T-cell (primary cell): Measurements from ENCODE around the gene GPN2. TPM values are rescaled to one million over a fixed set of nuclear protein-coding genes. Genes with fewer than 3 reads are reported as not detected.
"Not testable (repeated sequence)": the region's sequence is repeated elsewhere in the genome, so short reads cannot be mapped to it uniquely, and the experiment has no call there.

Experiments used
- ATAC-seq, 4 experiments: fragments of 200-7000 bp in 3 of 4; fragments of 150-1000 bp in 1 of 4; cut with Tn5 transposase; replicated peaks in 1 of 4; 1 replicate in 3 of 4; 2 replicates in 1 of 4; pipeline ENCODE4 v1.10.0; 2021; ENCODE audit warnings: moderate library complexity in 3 of 4, mild to moderate bottlenecking in 2 of 4, moderate number of reproducible peaks in 1 of 4
- CTCF ChIA-PET, 2 donors: fragments of 300-600 bp; sonication (Branson Sonifier 250); formaldehyde crosslinking; loops; one replicate each; lab custom pipeline; 2022; ENCODE audit warnings: antibody characterized with exemption in 2 of 2; lab: Charles Lee
- POLR2A ChIA-PET, 2 donors: fragments of 300-600 bp; sonication (Branson Sonifier 250); formaldehyde crosslinking; loops; one replicate each; lab custom pipeline; 2022; ENCODE audit warnings: antibody characterized with exemption in 2 of 2; lab: Charles Lee
- DNase-seq, 35 experiments: peaks; one replicate each; pipeline versions ENCODE4 v3.0.0 to v3.0.0-alpha.2; 2013 to 2023
- H3K27ac ChIP-seq: one replicate; pipeline ENCODE4 v1.5.1; 2013; ENCODE audit warnings: low read length
- H3K27me3 ChIP-seq, 2 experiments: replicated peaks in 1 of 2; 1 replicate in 1 of 2; 2 replicates in 1 of 2; pipeline versions ENCODE4 v1.6.1 to v1.7.0; 2013; ENCODE audit warnings: low read length in 1 of 2, mixed read lengths in 1 of 2; ENCODE audit not compliant: control insufficient read depth in 2 of 2, insufficient read depth in 2 of 2; ENCODE audit errors: extremely low read depth in 1 of 2
- H3K36me3 ChIP-seq, 2 donors: 1 replicate in 1 of 2; 2 replicates in 1 of 2; pipeline versions ENCODE4 v1.6.1 to v1.7.0; 2013; ENCODE audit warnings: low read length in 1 of 2; ENCODE audit not compliant: control insufficient read depth in 2 of 2, insufficient read depth in 1 of 2; ENCODE audit errors: extremely low read depth in 1 of 2
- H3K4me1 ChIP-seq, 2 experiments: 1 replicate in 1 of 2; 2 replicates in 1 of 2; pipeline versions ENCODE4 v1.6.1 to v1.7.0; 2013; ENCODE audit warnings: low read length in 2 of 2, mixed read lengths in 1 of 2; ENCODE audit not compliant: insufficient read depth in 2 of 2, control insufficient read depth in 1 of 2; ENCODE audit errors: extremely low read depth in 1 of 2
- H3K4me3 ChIP-seq, 2 donors: 1 replicate in 1 of 2; 2 replicates in 1 of 2; pipeline versions ENCODE4 v1.5.1 to v1.7.0; 2013; ENCODE audit warnings: mild to moderate bottlenecking in 2 of 2, low read length in 1 of 2, moderate library complexity in 1 of 2; ENCODE audit not compliant: control insufficient read depth in 1 of 2; ENCODE audit errors: extremely low read depth in 1 of 2
- H3K9me3 ChIP-seq: 2 replicates; pipeline ENCODE4 v1.7.0; 2013
- H3K27ac Mint-ChIP-seq, 2 donors: one replicate each; pipeline ENCODE4 v1.8.0; 2020 to 2021; ENCODE audit warnings: mild to moderate bottlenecking in 2 of 2, mixed read lengths in 2 of 2
- H3K27me3 Mint-ChIP-seq, 2 donors: one replicate each; pipeline ENCODE4 v1.8.0; 2021 to 2022; ENCODE audit warnings: mixed read lengths in 2 of 2
- H3K36me3 Mint-ChIP-seq: one replicate; pipeline ENCODE4 v1.8.0; 2021; ENCODE audit warnings: mixed read lengths
- H3K4me1 Mint-ChIP-seq, 3 donors: one replicate each; pipeline ENCODE4 v1.8.0; 2020 to 2022; ENCODE audit warnings: mixed read lengths in 3 of 3, mild to moderate bottlenecking in 1 of 3
- H3K4me3 Mint-ChIP-seq, 3 donors: one replicate each; pipeline ENCODE4 v1.8.0; 2020 to 2022; ENCODE audit warnings: mild to moderate bottlenecking in 3 of 3, mixed read lengths in 3 of 3, moderate library complexity in 3 of 3
- H3K9me3 Mint-ChIP-seq, 3 donors: one replicate each; pipeline ENCODE4 v1.8.0; 2020 to 2022; ENCODE audit warnings: mixed read lengths in 3 of 3
- WGBS: methylation state at CpG from one replicate; pipeline ENCODE4 v1.1.5; 2013; ENCODE audit warnings: missing lambda C conversion rate; ENCODE audit not compliant: insufficient coverage; 5-methylcytosine and 5-hydroxymethylcytosine counted together
- total RNA-seq, 35 experiments: library from RNA in 6 of 35; stranded (reverse) in 6 of 35; fragments of 120-200 nt in 1 of 35; gene quantifications; one replicate each; pipeline versions ENCODE4 v1.2.1 to v1.2.4 and lab custom pipeline; 2013 to 2026

The GPN2 gene
- total RNA-seq, 5 donors from 2014 or later (not counting 1 experiment from before 2014, with no cell fraction given), result 30.8 to 35.7 (median 32.7) TPM

DNA sequence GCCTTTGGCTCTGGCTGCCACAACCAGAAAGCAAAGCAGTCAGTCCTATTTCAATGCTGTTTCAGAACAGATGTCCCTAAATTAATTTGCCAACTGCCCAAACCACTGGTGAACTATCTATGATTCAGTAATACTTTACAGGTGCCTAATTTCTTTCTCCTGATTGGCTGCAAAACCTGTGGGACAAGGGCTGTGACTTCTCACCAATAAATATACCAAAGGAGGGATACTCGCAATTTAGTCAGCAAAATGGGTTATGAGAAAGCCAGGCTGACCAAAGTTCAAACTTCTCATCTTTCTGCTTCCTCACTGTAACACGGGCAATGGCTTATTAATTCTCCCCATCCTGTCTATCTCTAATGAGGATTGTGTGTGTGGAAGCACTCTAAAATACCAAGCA lies 12.8 kb downstream of the GPN2 start:
- no peak overlapping the region for H3K4me3 Mint-ChIP-seq
- H3K4me1 Mint-ChIP-seq, result peaks cover 0 to under 1% (median 0%) of the 10 kb centered on the region in 3 donors
- H3K36me3 ChIP-seq, result peaks cover 7 to 57% of the 10 kb centered on the region in 2 donors
- no peaks in the 10 kb centered on the region for H3K27me3 ChIP-seq
- ATAC-seq (no peak), DNase-seq (no peak)
- no peak overlapping the region for H3K27ac Mint-ChIP-seq
- no CpG with 5 or more reads among the region's 2 CpGs for WGBS
- H3K9me3 Mint-ChIP-seq, result no peaks in the 10 kb centered on the region
- CTCF ChIA-PET, result no interaction called here
- no peaks in the 10 kb centered on the region for H3K9me3 ChIP-seq
- H3K27me3 Mint-ChIP-seq, result no peaks in the 10 kb centered on the region
- no peaks in the 10 kb centered on the region for H3K4me1 ChIP-seq
- H3K27ac ChIP-seq, result no peak overlapping the region
- H3K36me3 Mint-ChIP-seq, result peaks cover 20% of the 10 kb centered on the region
- POLR2A ChIA-PET, result no interaction called here
- H3K4me3 ChIP-seq, result no peak overlapping the region

DNA sequence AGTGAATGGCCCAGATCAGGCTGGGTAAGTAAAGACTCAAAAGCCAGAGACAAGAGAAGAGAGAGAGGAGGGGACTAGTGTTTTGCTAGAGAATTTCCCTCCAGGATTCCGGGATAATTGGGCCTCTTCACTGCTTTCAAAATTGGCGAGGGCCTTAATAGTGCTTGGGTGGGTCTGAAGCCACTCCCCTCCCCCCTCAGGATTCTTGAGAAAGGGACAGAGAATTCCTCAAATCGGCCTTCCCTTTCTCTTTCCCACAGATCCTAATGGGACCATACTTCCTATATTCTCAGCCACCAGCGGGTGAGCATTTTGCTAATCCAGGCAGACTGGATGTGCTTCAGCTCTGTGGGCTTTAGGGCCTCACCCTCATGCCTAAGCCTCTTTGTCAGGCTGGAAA lies 15.2 kb downstream of the GPN2 start:
- WGBS, result 100% methylated on average over 3 of the region's 4 CpGs
- POLR2A ChIA-PET, result interaction anchor here in 1 of 2 donors (0.5 kb wide), 1 partner anchor 21 kb away, joined by 4 read pairs; no protein-coding TSS in a partner anchor
- no peak for DNase-seq

DNA sequence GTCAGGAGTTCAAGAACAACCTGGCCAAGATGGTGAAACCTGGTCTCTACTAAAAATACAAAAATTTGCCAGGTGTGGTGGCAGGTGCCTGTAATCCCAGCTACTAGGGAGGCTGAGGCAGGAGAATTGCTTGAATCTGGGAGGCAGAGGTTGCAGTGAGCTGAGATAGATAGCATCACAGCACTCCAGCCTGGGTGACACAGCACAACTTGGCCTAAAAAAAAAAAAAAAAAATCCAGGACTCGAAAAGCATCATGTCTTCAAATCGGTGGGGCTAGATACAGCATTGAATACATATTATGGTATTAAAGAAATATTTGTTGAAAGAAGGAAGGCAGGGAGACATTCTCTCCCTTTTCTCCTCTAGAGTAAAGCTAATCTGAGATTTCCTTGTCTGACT lies 17.0 kb downstream of the GPN2 start:
- not testable (repeated sequence) for H3K4me1 ChIP-seq, H3K9me3 Mint-ChIP-seq, H3K4me3 Mint-ChIP-seq, H3K9me3 ChIP-seq, H3K27me3 ChIP-seq, H3K27ac Mint-ChIP-seq, H3K27ac ChIP-seq, H3K4me1 Mint-ChIP-seq, H3K4me3 ChIP-seq, DNase-seq, H3K27me3 Mint-ChIP-seq, H3K36me3 Mint-ChIP-seq, ATAC-seq
- POLR2A ChIA-PET, result interaction anchor here in 1 of 2 donors (0.6 kb wide), 1 partner anchor 53 kb away, joined by 3 read pairs; no protein-coding TSS in a partner anchor
- CTCF ChIA-PET, result interaction anchor here (0.6 to 1.0 kb wide), 5 partner anchors 38 to 744 kb away, joined by 3 to 7 read pairs (median 3); no protein-coding TSS in a partner anchor
- peaks cover 7 to 23% of the 10 kb centered on the region in 2 donors for H3K36me3 ChIP-seq
- no CpG with 5 or more reads among the region's 2 CpGs for WGBS

More for the DNA sequence above, 15.2 kb downstream of the GPN2 start:
- no peaks in the 10 kb centered on the region for H3K4me1 Mint-ChIP-seq
- H3K4me3 Mint-ChIP-seq, result no peak overlapping the region
- H3K9me3 ChIP-seq, result no peaks in the 10 kb centered on the region
- no peak for ATAC-seq
- no peak overlapping the region for H3K4me3 ChIP-seq
- no peaks in the 10 kb centered on the region for H3K4me1 ChIP-seq
- peak overlapping the region in 1 of 2 donors; percentile 66 for H3K27ac Mint-ChIP-seq
- no peaks in the 10 kb centered on the region for H3K27me3 ChIP-seq
- peaks cover 7 to 36% of the 10 kb centered on the region in 2 donors for H3K36me3 ChIP-seq
- no peaks in the 10 kb centered on the region for H3K27me3 Mint-ChIP-seq
- CTCF ChIA-PET, result no interaction called here
- H3K9me3 Mint-ChIP-seq, result no peaks in the 10 kb centered on the region
- no peak overlapping the region for H3K27ac ChIP-seq
- peaks cover 13% of the 10 kb centered on the region for H3K36me3 Mint-ChIP-seq

DNA sequence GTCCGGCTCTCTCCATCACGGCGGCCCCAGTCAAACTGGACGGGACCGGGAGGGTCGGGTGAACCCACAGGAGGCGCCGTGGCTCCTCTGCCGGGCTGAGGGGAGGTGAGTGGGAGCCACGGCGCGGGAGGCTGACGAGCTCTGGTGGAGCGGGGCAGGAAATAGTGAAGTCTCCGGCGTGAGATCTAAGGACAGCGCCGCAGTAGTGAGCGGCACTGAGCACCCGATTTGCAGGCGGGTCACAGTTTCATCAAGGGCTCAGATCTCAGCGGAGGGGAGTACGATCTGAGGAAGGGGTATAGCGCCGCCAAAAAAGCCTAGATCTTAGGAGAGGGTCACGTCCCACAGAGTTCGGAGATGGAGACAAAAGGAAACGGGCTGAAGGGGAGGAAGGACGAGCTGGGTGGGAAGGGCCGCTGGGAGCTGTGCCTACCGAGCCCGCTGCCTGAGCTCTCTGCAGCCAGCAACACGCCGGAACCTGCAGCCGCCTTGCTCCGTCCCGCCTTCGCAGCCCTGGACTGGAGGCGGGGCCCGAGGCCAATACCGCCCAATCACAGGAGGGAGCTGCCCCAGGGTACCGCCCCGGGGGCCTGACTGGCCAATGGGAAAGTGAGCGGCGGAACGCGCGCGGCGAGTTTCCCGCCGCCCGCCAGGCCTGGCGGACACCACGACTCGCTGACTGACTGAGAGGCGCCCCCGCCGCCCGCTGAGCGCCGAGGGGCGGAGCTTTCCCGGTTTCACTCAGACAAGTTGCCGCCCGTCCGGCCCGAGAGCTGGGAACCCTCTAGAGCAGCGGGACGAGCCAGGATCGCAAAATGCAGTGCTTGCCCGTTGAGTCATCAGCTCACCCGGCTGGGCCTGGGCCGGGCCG lies 25.2 kb downstream of the GPN2 start:
- WGBS, result under 1% methylated on average over 60 of the region's 75 CpGs
- peaks cover 3 to 32% of the 10 kb centered on the region in 2 experiments for H3K4me1 ChIP-seq
- DNase-seq, result peak; percentile 82 to 96 (median 90)
- Mint-ChIP-seq H3K36me3 (no peaks in the 10 kb centered on the region), H3K27ac (peak overlapping the region; percentile 88 to 93), H3K9me3 (no peaks in the 10 kb centered on the region), H3K4me3 (peak overlapping the region; percentile 87 to 95 (median 88)), H3K4me1 (peaks cover 17 to 31% (median 23%) of the 10 kb centered on the region in 3 donors), H3K27me3 (no peaks in the 10 kb centered on the region)
- H3K27me3 ChIP-seq, result peaks cover 0 to 2% of the 10 kb centered on the region in 2 experiments
- ATAC-seq, result peak; percentile 94 to 96 (median 94)
- H3K9me3 ChIP-seq, result no peaks in the 10 kb centered on the region
- H3K4me3 ChIP-seq, result peak overlapping the region; percentile 92 to 99
- no peaks in the 10 kb centered on the region for H3K36me3 ChIP-seq
- H3K27ac ChIP-seq, result peak overlapping the region; percentile 72
- ChIA-PET POLR2A (interaction anchor here in 1 of 2 donors (0.6 to 1.4 kb wide), 5 partner anchors 31 to 378 kb away, joined by 3 to 5 read pairs (median 4); partner anchors contain the start of gene GPATCH3), CTCF (interaction anchor here (0.5 to 2.4 kb wide), 15 partner anchors 12 to 1044 kb away, joined by 3 to 21 read pairs (median 5); partner anchors contain the start of gene GPN2 (in 1 of the 2))

DNA sequence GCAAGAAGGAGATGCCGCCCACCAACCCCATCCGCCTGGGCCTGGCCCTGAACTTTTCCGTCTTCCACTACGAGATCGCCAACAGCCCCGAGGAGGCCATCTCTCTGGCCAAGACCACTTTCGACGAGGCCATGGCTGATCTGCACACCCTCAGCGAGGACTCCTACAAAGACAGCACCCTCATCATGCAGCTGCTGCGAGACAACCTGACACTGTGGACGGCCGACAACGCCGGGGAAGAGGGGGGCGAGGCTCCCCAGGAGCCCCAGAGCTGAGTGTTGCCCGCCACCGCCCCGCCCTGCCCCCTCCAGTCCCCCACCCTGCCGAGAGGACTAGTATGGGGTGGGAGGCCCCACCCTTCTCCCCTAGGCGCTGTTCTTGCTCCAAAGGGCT lies 26.4 kb downstream of the GPN2 start:
- Mint-ChIP-seq H3K4me1 (peaks cover 17 to 31% (median 23%) of the 10 kb centered on the region in 3 donors), H3K27ac (peak overlapping the region; percentile 88 to 93), H3K36me3 (no peaks in the 10 kb centered on the region), H3K4me3 (peak overlapping the region; percentile 87 to 95 (median 88)), H3K27me3 (no peaks in the 10 kb centered on the region), H3K9me3 (no peaks in the 10 kb centered on the region)
- Histone ChIP-seq H3K27me3 (peaks cover 0 to 2% of the 10 kb centered on the region in 2 experiments), H3K27ac (no peak overlapping the region), H3K4me1 (peaks cover 3 to 32% of the 10 kb centered on the region in 2 experiments), H3K4me3 (no peak overlapping the region), H3K9me3 (no peaks in the 10 kb centered on the region), H3K36me3 (peaks cover 0 to 3% of the 10 kb centered on the region in 2 donors)
- ChIA-PET POLR2A (no interaction called here), CTCF (interaction anchor here (0.6 to 1.4 kb wide), 2 partner anchors 59 to 74 kb away, joined by 5 read pairs; no protein-coding TSS in a partner anchor)
- ATAC-seq, result no peak
- DNase-seq, result no peak
- WGBS, result 88% methylated on average over 9 of the region's 20 CpGs
